ENCODE data around the gene PHLDA3. TPM values are rescaled to one million over a fixed set of nuclear protein-coding genes. Genes with fewer than 3 reads are reported as not detected.

Gene PHLDA3
- total RNA-seq, 1 donor from 2014 or later: 87.5 TPM

- no peaks in the 10 kb centered on the region for H3K36me3 Mint-ChIP-seq
- H3K9me3 Mint-ChIP-seq: no peaks in the 10 kb centered on the region
- peaks cover 66% of the 10 kb centered on the region for H3K4me1 Mint-ChIP-seq
- TF ChIP-seq CTCF (IDR thresholded peaks at IDR 0.05; ENCODE audit: unreplicated experiment): no peak
- no peaks in the 10 kb centered on the region for H3K27me3 Mint-ChIP-seq (ENCODE audit: low read depth)
- no peak overlapping the region for H3K4me3 Mint-ChIP-seq
- H3K27ac Mint-ChIP-seq: peak overlapping the region; percentile 98
- DNase-seq (ENCODE audit: low spot score in 2 of 2, unreplicated experiment in 2 of 2): no peak
These were observed 41.7 kb upstream of the PHLDA3 start for GRCh38 chr1:201510734-201511133.

DNA sequence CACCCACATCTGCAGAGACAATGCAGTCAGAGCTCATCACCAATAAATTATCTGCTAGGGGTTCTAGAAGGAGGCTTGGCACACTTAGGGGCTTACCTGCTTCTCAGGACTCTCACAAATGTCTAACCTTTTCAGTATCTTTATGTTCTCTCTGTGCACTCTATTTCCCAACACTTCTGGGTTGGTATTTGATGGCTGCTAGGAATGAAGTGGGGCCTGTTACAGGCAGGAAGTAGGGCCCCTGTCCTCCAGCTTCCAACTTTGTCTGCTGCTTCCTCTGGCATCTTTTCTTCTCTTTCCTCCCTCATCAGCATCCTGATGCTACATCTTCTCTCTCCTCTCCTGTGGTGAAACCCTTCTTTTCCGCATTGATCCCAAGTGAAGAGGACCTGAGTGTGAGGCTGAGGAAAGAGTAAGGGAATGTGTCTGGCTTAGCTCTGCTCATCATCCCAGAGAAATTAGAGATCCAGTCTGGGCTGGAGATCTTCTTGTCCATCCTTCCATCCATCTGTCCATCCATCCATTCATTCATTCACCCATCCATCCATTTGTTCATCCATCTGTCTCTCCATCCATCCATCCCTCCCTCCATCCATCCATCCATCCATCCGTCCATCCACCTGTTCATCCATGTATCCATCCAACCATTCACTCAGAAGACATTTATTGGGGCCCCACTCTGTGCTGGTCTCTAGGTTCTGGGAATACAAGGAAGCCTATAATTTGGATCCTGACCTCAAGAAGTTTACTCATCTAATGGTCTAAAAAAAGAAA, 40.8 kb upstream of the PHLDA3 start:
- H3K4me3 Mint-ChIP-seq: no peak overlapping the region

DNA sequence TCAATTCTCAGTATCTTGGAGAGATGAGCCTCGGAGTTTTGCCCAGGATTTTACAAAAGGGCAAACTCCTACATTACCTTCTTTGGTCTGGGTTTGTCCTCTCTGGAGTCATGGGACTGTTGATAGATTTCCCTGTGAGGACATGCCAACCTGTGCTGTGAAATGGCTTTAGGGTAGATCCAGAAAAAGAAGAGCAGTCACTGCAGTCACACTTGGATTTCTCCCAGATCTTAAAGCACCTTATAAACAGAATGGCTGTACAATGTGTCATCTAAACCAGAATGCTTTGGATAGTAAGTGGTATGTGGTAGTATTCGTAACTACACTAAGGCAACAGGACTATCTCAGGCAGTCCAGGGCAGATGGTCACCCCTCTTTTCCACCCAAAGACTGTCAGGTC, 39.8 kb upstream of the PHLDA3 start:
- Mint-ChIP-seq H3K36me3 (no peaks in the 10 kb centered on the region), H3K4me3 (no peak overlapping the region), H3K4me1 (peaks cover 62% of the 10 kb centered on the region), H3K9me3 (no peaks in the 10 kb centered on the region), H3K27ac (peak overlapping the region; percentile 77), H3K27me3 (ENCODE audit: low read depth) (no peaks in the 10 kb centered on the region)
- no peak for TF ChIP-seq CTCF (IDR thresholded peaks at IDR 0.05; ENCODE audit: unreplicated experiment)
- no peak for DNase-seq (ENCODE audit: low spot score in 2 of 2, unreplicated experiment in 2 of 2)

More for the DNA sequence above, 40.8 kb upstream of the PHLDA3 start:
- Mint-ChIP-seq H3K36me3 (no peaks in the 10 kb centered on the region), H3K9me3 (no peaks in the 10 kb centered on the region), H3K4me1 (peaks cover 64% of the 10 kb centered on the region), H3K27ac (peak overlapping the region; percentile 77), H3K27me3 (ENCODE audit: low read depth) (no peaks in the 10 kb centered on the region)
- no peak for TF ChIP-seq CTCF (IDR thresholded peaks at IDR 0.05; ENCODE audit: unreplicated experiment)
- no peak for DNase-seq (ENCODE audit: low spot score in 2 of 2, unreplicated experiment in 2 of 2)

DNA sequence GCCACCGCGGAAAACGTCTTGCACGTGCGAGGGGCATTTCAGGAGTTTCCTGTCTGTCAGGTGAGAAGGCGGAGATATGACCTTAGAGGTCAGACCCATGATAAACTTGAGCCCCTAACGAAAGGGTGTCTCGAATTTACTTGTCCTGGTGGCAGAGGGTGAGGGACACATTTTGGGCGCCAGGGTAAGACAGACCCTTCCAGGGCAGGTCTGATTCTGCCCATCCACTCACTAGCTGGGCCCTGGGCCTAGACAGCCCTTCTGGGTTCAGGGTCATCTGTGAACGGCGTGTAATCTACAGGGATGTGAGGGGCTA, 38.3 kb upstream of the PHLDA3 start:
- Mint-ChIP-seq H3K27me3 (ENCODE audit: low read depth) (no peaks in the 10 kb centered on the region), H3K4me3 (no peak overlapping the region), H3K9me3 (no peaks in the 10 kb centered on the region), H3K27ac (peak overlapping the region; percentile 69), H3K4me1 (peaks cover 59% of the 10 kb centered on the region), H3K36me3 (no peaks in the 10 kb centered on the region)
- no peak for TF ChIP-seq CTCF (IDR thresholded peaks at IDR 0.05; ENCODE audit: unreplicated experiment)
- no peak for DNase-seq (ENCODE audit: low spot score in 2 of 2, unreplicated experiment in 2 of 2)

- H3K4me3 Mint-ChIP-seq: no peak within 1 kb of the TSS
- no peaks in the 10 kb centered on the region for H3K36me3 Mint-ChIP-seq
- no peak for TF ChIP-seq CTCF (IDR thresholded peaks at IDR 0.05; ENCODE audit: unreplicated experiment)
- H3K4me1 Mint-ChIP-seq: peaks cover 58% of the 10 kb centered on the region
- DNase-seq (ENCODE audit: low spot score in 2 of 2, unreplicated experiment in 2 of 2): no peak
- H3K27ac Mint-ChIP-seq: peak within 1 kb of the TSS; percentile 99
- H3K9me3 Mint-ChIP-seq: no peaks in the 10 kb centered on the region
- no peaks in the 10 kb centered on the region for H3K27me3 Mint-ChIP-seq (ENCODE audit: low read depth)
These were observed 37.8 kb upstream of the PHLDA3 start, which contains the start of gene CSRP1 for GRCh38 chr1:201506557-201507359. TSS of gene CSRP1 (minus strand) at chr1:201507123. CDS start at chr1:201496303, 10,820 bp downstream.
